BE2C (cell line): ENCODE measurements around the gene GUCY2F.

Experiments used
- DNase-seq: peaks from one replicate; pipeline ENCODE4 v3.0.0-alpha.2; 2020
- H3K27me3 ChIP-seq: fragments of 250-450 bp; sonication (Bioruptor Pico); 2 replicates; pipeline ENCODE4 v1.5.1; 2020; ENCODE audit warnings: mild to moderate bottlenecking
- H3K36me3 ChIP-seq: fragments of 250-450 bp; sonication (Bioruptor Pico); 2 replicates; pipeline ENCODE4 v1.5.1; 2020; ENCODE audit warnings: mild to moderate bottlenecking
- H3K4me1 ChIP-seq: fragments of 250-450 bp; sonication (Bioruptor Pico); 2 replicates; pipeline ENCODE4 v1.5.1; 2020
- H3K4me3 ChIP-seq: 2 replicates; pipeline ENCODE4 v1.5.1; 2011; ENCODE audit warnings: low read depth, low read length
- H3K9me3 ChIP-seq: fragments of 250-450 bp; sonication (Bioruptor Pico); 2 replicates; pipeline ENCODE4 v1.5.1; 2020
- CTCF ChIP-seq: IDR thresholded peaks from 2 replicates; pipeline ENCODE4 v1.5.1; 2012; ENCODE audit warnings: mild to moderate bottlenecking, low read depth, low read length

The GUCY2F gene

GRCh38 chrX:109440475-109440874 is 41.4 kb downstream of the GUCY2F start:
- DNase-seq, result no peak
- Histone ChIP-seq H3K27me3 (no peaks in the 10 kb centered on the region), H3K4me3 (no peak overlapping the region), H3K4me1 (no peaks in the 10 kb centered on the region), H3K36me3 (no peaks in the 10 kb centered on the region), H3K9me3 (no peaks in the 10 kb centered on the region)
- TF ChIP-seq CTCF, result no peak

GRCh38 chrX:109409181-109409580 is 72.7 kb downstream of the GUCY2F start:
- Histone ChIP-seq H3K4me3 (no peak overlapping the region), H3K36me3 (no peaks in the 10 kb centered on the region), H3K27me3 (no peaks in the 10 kb centered on the region)

GRCh38 chrX:109403922-109404321 is 78.0 kb downstream of the GUCY2F start:
- Histone ChIP-seq H3K36me3 (no peaks in the 10 kb centered on the region), H3K4me1 (no peaks in the 10 kb centered on the region), H3K4me3 (no peak overlapping the region), H3K9me3 (no peaks in the 10 kb centered on the region), H3K27me3 (no peaks in the 10 kb centered on the region)
- no peak for TF ChIP-seq CTCF
- no peak for DNase-seq

More at GRCh38 chrX:109409181-109409580, 72.7 kb downstream of the GUCY2F start:
- H3K9me3 ChIP-seq, result no peaks in the 10 kb centered on the region
- TF ChIP-seq CTCF, result no peak
- H3K4me1 ChIP-seq, result no peaks in the 10 kb centered on the region
- DNase-seq, result no peak

- Histone ChIP-seq H3K4me1 (no peaks in the 10 kb centered on the region), H3K9me3 (no peaks in the 10 kb centered on the region), H3K36me3 (no peaks in the 10 kb centered on the region), H3K4me3 (no peak overlapping the region), H3K27me3 (no peaks in the 10 kb centered on the region)
- no peak for DNase-seq
- no peak for TF ChIP-seq CTCF
Measured at GRCh38 chrX:109399831-109400230, 82.1 kb downstream of the GUCY2F start.

- H3K27me3 ChIP-seq, result no peaks in the 10 kb centered on the region
- H3K4me1 ChIP-seq, result no peaks in the 10 kb centered on the region
- no peak for TF ChIP-seq CTCF
- H3K4me3 ChIP-seq, result no peak overlapping the region
- no peak for DNase-seq
- H3K36me3 ChIP-seq, result no peaks in the 10 kb centered on the region
- H3K9me3 ChIP-seq, result no peaks in the 10 kb centered on the region
Measured at GRCh38 chrX:109398833-109399232, 83.1 kb downstream of the GUCY2F start.

GRCh38 chrX:109398061-109398460 is 83.8 kb downstream of the GUCY2F start:
- H3K27me3 ChIP-seq, result no peaks in the 10 kb centered on the region
- no peak for TF ChIP-seq CTCF
- H3K4me1 ChIP-seq, result no peaks in the 10 kb centered on the region
- no peaks in the 10 kb centered on the region for H3K36me3 ChIP-seq
- no peak overlapping the region for H3K4me3 ChIP-seq
- H3K9me3 ChIP-seq, result no peaks in the 10 kb centered on the region
- DNase-seq, result no peak
